ENCODE data around the gene C2orf68. TPM values are rescaled to one million over a fixed set of nuclear protein-coding genes. Genes with fewer than 3 reads are reported as not detected.
A peak's percentile ranks its signal among the peaks of the same experiment; 100 is the strongest.

Gene C2orf68
- total and polyA plus RNA-seq, 9 of the 15 experiments (the other 6 are each of a cell fraction or from before 2014, with no cell fraction given), result 22.1 to 50.0 (median 31.8) TPM

DNA sequence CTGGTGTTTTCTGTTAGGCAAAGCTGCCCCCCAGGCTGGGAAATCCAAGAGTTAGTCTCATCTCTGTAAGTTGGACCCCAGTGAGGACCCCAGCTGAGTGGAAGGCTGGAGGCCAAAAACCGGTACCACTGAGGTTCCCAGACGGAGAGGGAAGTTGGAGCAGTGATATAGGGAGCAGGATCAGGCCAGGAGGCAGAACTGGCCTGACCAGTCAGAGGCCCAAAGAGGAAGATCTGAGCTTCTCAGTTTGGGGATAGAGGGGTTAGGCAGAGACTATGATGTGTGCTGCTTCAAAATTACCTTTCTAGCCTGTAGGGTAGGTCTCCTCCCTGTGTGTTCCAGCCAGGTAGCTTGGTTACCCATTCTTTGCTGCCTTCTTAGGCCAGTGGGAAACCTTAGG lies 20.9 kb downstream of the C2orf68 start:
- peaks cover 4% of the 10 kb centered on the region for H3K9me1 ChIP-seq (ENCODE audit: control insufficient read depth, insufficient read depth, low read length)
- peak overlapping the region in 1 of 2 experiments; percentile 72; a peak in 1 of 4 replicates for H3K9ac ChIP-seq (ENCODE audit: insufficient read depth in 1 of 2, low read depth in 2 of 2, low read length in 2 of 2)
- H3K79me2 ChIP-seq (ENCODE audit: control insufficient read depth, insufficient read depth, low read length), result peaks cover 13% of the 10 kb centered on the region
- BruUV-seq (replicated peaks), result no TSS peak
- no peak overlapping the region for H3K4me2 ChIP-seq (ENCODE audit: insufficient read depth, low read length)
- CTCF ChIA-PET (ENCODE audit: low intra/inter-chr PET ratio), result no interaction called here
- in situ Hi-C loops (cut with MboI) (no loop called here), intact Hi-C loops (cut with micrococcal nuclease) (no loop called here)
- H3K27me3 ChIP-seq (ENCODE audit: control insufficient read depth in 2 of 2, insufficient read depth in 2 of 2, low read length in 2 of 2), result no peaks in the 10 kb centered on the region
- no peak for DNase-seq (ENCODE audit: extremely low read depth in 1 of 4, low spot score in 3 of 4)
- TF ChIP-seq STAG1 (CRISPR knock-in tag; IDR thresholded peaks at IDR 0.05; ENCODE audit: borderline replicate concordance) (no peak), ZFP1 (CRISPR knock-in tag; IDR thresholded peaks at IDR 0.05) (no peak), NFIX (CRISPR knock-in tag; IDR thresholded peaks at IDR 0.05; ENCODE audit: low read depth) (no peak)
- FAIRE-seq, result no peak
- H3K36me3 ChIP-seq (ENCODE audit: control insufficient read depth, insufficient read depth, low read length), result no peaks in the 10 kb centered on the region
- no peak for ATAC-seq
- no peaks in the 10 kb centered on the region for H3K9me3 ChIP-seq (replicated peaks; ENCODE audit: control insufficient read depth, insufficient read depth, low read depth, low read length)
- 42% methylated on average over 2 of the region's 2 CpGs for WGBS (ENCODE audit: insufficient coverage, low coverage, missing lambda C conversion rate)
- no peak overlapping the region for H3K27ac ChIP-seq (ENCODE audit: extremely low read depth, low read depth, low read length)
- no peaks in the 10 kb centered on the region for H4K20me1 ChIP-seq (replicated peaks; ENCODE audit: control insufficient read depth, insufficient read depth, low read length)
- H2AFZ ChIP-seq (ENCODE audit: low read depth, low read length), result no peak overlapping the region
- POLR2A ChIA-PET, result interaction anchor here (0.6 to 2.7 kb wide), 4 partner anchors 10 to 17 kb away, joined by 3 to 25 read pairs (median 3); partner anchors contain the start of genes TMEM150A and VAMP8
- no peak overlapping the region for H3K4me3 ChIP-seq
- H3K4me1 ChIP-seq (replicated peaks in 1 of 2; ENCODE audit: control insufficient read depth in 2 of 2, insufficient read depth in 2 of 2, low read length in 2 of 2), result peaks cover 27 to 32% of the 10 kb centered on the region in 2 experiments

DNA sequence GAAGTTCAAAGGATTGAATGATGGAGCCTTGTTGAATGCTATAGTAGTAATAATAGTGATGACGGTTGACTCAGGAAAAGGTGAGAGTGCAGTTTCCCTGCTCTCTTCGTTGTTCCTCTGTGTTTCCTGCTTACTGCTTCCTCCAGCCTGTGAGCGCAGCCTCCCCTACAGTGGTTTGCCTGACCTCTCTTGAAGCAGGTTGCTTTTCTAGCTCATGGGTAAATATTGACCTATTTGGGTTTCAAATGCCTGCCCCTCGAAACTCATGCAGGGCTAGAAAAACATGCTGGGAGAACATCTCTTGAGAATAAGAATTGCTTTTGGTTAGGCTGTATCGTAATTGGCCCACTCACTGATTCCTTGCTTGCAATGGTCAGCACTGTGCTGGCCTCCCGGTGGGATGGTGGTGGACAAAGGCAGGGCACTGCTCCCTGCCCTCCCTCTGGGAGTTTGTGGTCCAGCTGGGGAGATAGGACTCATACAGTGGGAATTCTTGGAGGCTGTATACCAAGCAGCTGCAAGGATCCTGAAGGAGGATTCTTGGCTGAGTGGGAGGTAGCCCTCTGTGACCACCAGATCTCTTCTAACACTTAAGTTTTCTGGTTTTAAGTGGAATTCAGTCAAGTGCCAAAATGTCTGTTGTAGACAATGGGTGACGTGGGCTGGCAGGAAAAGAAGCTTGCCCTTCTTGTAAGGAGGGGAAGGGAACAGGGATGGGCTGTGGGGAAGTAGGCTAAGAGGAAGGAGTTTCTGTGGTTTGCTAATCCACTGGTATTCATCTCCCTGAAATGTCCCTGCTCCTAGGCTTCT lies 21.7 kb downstream of the C2orf68 start:
- CTCF ChIA-PET (ENCODE audit: low intra/inter-chr PET ratio), result no interaction called here
- 63% methylated on average over 7 of the region's 7 CpGs for WGBS (ENCODE audit: insufficient coverage, low coverage, missing lambda C conversion rate)
- no peak for ATAC-seq
- no peak for DNase-seq (ENCODE audit: extremely low read depth in 1 of 4, low spot score in 3 of 4)
- Histone ChIP-seq H3K27ac (ENCODE audit: extremely low read depth, low read depth, low read length) (no peak overlapping the region), H3K9me3 (replicated peaks; ENCODE audit: control insufficient read depth, insufficient read depth, low read depth, low read length) (no peaks in the 10 kb centered on the region), H3K4me2 (ENCODE audit: insufficient read depth, low read length) (no peak overlapping the region), H3K9ac (ENCODE audit: insufficient read depth in 1 of 2, low read depth in 2 of 2, low read length in 2 of 2) (peak overlapping the region in 1 of 2 experiments; percentile 72; a peak in 1 of 4 replicates), H3K36me3 (ENCODE audit: control insufficient read depth, insufficient read depth, low read length) (no peaks in the 10 kb centered on the region), H3K4me1 (replicated peaks in 1 of 2; ENCODE audit: control insufficient read depth in 2 of 2, insufficient read depth in 2 of 2, low read length in 2 of 2) (peaks cover 31 to 34% of the 10 kb centered on the region in 2 experiments), H3K4me3 (no peak overlapping the region), H3K9me1 (ENCODE audit: control insufficient read depth, insufficient read depth, low read length) (peaks cover 6% of the 10 kb centered on the region), H3K27me3 (ENCODE audit: control insufficient read depth in 2 of 2, insufficient read depth in 2 of 2, low read length in 2 of 2) (no peaks in the 10 kb centered on the region), H4K20me1 (replicated peaks; ENCODE audit: control insufficient read depth, insufficient read depth, low read length) (no peaks in the 10 kb centered on the region), H2AFZ (ENCODE audit: low read depth, low read length) (no peak overlapping the region), H3K79me2 (ENCODE audit: control insufficient read depth, insufficient read depth, low read length) (peaks cover 9% of the 10 kb centered on the region; the same call in 2 of the 3 replicates)
- FAIRE-seq, result no peak
- intact Hi-C loops (cut with micrococcal nuclease), result no loop called here
- POLR2A ChIA-PET, result interaction anchor here (0.6 to 2.7 kb wide), 5 partner anchors 11 to 52 kb away, joined by 3 to 25 read pairs (median 3); partner anchors contain the start of genes MAT2A, TMEM150A and VAMP8
- in situ Hi-C loops (cut with MboI), result no loop called here
- BruUV-seq (replicated peaks), result no TSS peak
- TF ChIP-seq SMARCA4 (IDR thresholded peaks at IDR 0.05) (no peak), SMARCC2 (IDR thresholded peaks at IDR 0.05; ENCODE audit: low read depth) (no peak), JUNB (CRISPR knock-in tag; conservative IDR thresholded peaks at IDR 0.05) (no peak), NCOA1 (IDR thresholded peaks at IDR 0.05; ENCODE audit: low read depth) (no peak), BRCA1 (IDR thresholded peaks at IDR 0.05) (no peak), BRCA1 (CRISPR knock-in tag; IDR thresholded peaks at IDR 0.05) (no peak)
- TF ChIP-seq, protein P1, sequence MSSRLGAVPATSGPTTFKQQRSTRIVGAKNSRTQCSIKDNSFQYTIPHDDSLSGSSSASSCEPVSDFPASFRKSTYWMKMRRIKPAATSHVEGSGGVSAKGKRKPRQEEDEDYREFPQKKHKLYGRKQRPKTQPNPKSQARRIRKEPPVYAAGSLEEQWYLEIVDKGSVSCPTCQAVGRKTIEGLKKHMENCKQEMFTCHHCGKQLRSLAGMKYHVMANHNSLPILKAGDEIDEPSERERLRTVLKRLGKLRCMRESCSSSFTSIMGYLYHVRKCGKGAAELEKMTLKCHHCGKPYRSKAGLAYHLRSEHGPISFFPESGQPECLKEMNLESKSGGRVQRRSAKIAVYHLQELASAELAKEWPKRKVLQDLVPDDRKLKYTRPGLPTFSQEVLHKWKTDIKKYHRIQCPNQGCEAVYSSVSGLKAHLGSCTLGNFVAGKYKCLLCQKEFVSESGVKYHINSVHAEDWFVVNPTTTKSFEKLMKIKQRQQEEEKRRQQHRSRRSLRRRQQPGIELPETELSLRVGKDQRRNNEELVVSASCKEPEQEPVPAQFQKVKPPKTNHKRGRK (tag; IDR thresholded peaks at IDR 0.05), result no peak
- TF ChIP-seq, protein P2, sequence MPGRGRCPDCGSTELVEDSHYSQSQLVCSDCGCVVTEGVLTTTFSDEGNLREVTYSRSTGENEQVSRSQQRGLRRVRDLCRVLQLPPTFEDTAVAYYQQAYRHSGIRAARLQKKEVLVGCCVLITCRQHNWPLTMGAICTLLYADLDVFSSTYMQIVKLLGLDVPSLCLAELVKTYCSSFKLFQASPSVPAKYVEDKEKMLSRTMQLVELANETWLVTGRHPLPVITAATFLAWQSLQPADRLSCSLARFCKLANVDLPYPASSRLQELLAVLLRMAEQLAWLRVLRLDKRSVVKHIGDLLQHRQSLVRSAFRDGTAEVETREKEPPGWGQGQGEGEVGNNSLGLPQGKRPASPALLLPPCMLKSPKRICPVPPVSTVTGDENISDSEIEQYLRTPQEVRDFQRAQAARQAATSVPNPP (IDR thresholded peaks at IDR 0.05; ENCODE audit: borderline replicate concordance, insufficient read depth, insufficient read length), result no peak
- TF ChIP-seq, protein P3, sequence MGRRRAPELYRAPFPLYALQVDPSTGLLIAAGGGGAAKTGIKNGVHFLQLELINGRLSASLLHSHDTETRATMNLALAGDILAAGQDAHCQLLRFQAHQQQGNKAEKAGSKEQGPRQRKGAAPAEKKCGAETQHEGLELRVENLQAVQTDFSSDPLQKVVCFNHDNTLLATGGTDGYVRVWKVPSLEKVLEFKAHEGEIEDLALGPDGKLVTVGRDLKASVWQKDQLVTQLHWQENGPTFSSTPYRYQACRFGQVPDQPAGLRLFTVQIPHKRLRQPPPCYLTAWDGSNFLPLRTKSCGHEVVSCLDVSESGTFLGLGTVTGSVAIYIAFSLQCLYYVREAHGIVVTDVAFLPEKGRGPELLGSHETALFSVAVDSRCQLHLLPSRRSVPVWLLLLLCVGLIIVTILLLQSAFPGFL (CRISPR knock-in tag; IDR thresholded peaks at IDR 0.05), result no peak
